Liver (tissue), 9 donors: ENCODE results near the gene B9D2. TPM values are rescaled to one million over a fixed set of nuclear protein-coding genes. Genes with fewer than 3 reads are reported as not detected.

ENCODE experiments used
- DNase-seq: peaks from one replicate; pipeline ENCODE4 v3.0.0-alpha.2; 2017; ENCODE audit warnings: low spot score
- H3K27ac ChIP-seq, 2 donors: one replicate each; pipeline ENCODE4 v1.7.0; 2013; ENCODE audit warnings: inconsistent platforms in 2 of 2, low read length in 2 of 2, control low read depth in 1 of 2, low read depth in 1 of 2, mild to moderate bottlenecking in 1 of 2
- H3K27me3 ChIP-seq, 4 donors: one replicate each; pipeline versions ENCODE4 v1.6.1 to v1.7.0; 2013; ENCODE audit warnings: low read length in 3 of 4, inconsistent platforms in 1 of 4, mild to moderate bottlenecking in 1 of 4, moderate library complexity in 1 of 4; ENCODE audit not compliant: control insufficient read depth in 4 of 4, insufficient read depth in 4 of 4
- H3K36me3 ChIP-seq, 4 donors: one replicate each; pipeline versions ENCODE4 v1.6.1 to v1.7.0; 2013; ENCODE audit warnings: low read length in 3 of 4, mild to moderate bottlenecking in 3 of 4, low read depth in 1 of 4, moderate library complexity in 1 of 4; ENCODE audit not compliant: control insufficient read depth in 4 of 4, insufficient read depth in 3 of 4
- H3K4me1 ChIP-seq, 4 donors: one replicate each; pipeline versions ENCODE4 v1.6.1 to v1.7.0; 2013; ENCODE audit warnings: low read length in 3 of 4, mild to moderate bottlenecking in 3 of 4, moderate library complexity in 1 of 4; ENCODE audit not compliant: control insufficient read depth in 4 of 4, insufficient read depth in 4 of 4
- H3K4me3 ChIP-seq, 3 donors: one replicate each; pipeline versions ENCODE4 v1.6.1 to v1.7.0; 2013; ENCODE audit warnings: low read length in 3 of 3, control low read depth in 1 of 3, low read depth in 1 of 3, mild to moderate bottlenecking in 1 of 3
- H3K9ac ChIP-seq, 2 donors: one replicate each; pipeline ENCODE4 v1.7.0; 2013; ENCODE audit warnings: low read length in 2 of 2, mild to moderate bottlenecking in 2 of 2, moderate library complexity in 2 of 2, control low read depth in 1 of 2, low read depth in 1 of 2
- H3K9me3 ChIP-seq, 4 donors: one replicate each; pipeline versions ENCODE4 v1.6.1 to v1.7.0; 2013; ENCODE audit warnings: low read length in 3 of 4; ENCODE audit not compliant: control insufficient read depth in 4 of 4
- EGR1 ChIP-seq, 2 donors: IDR thresholded peaks; 2 replicates each; pipeline ENCODE4 v1.6.1; 2016 to 2018; ENCODE audit warnings: antibody characterized with exemption in 2 of 2, low read depth in 2 of 2
- FOXA1 ChIP-seq: IDR thresholded peaks from 2 replicates; pipeline ENCODE4 v1.6.1; 2016; ENCODE audit warnings: antibody characterized with exemption
- FOXA2 ChIP-seq: IDR thresholded peaks from 2 replicates; pipeline ENCODE4 v1.6.1; 2016; ENCODE audit warnings: antibody characterized with exemption
- GABPA ChIP-seq, 2 donors: IDR thresholded peaks in 1 of 2; conservative IDR thresholded peaks in 1 of 2; 2 replicates each; pipeline ENCODE4 v1.6.1; 2016; ENCODE audit warnings: antibody characterized with exemption in 2 of 2, mild to moderate bottlenecking in 1 of 2, moderate library complexity in 1 of 2
- HNF4A ChIP-seq, 2 donors: conservative IDR thresholded peaks; 2 replicates each; pipeline ENCODE4 v1.6.1; 2016; ENCODE audit warnings: antibody characterized with exemption in 2 of 2, mild to moderate bottlenecking in 2 of 2
- HNF4G ChIP-seq: IDR thresholded peaks from 2 replicates; pipeline ENCODE4 v1.6.1; 2016; ENCODE audit warnings: antibody characterized with exemption
- JUND ChIP-seq, 2 donors: IDR thresholded peaks; 2 replicates each; pipeline ENCODE4 v1.6.1; 2016; ENCODE audit warnings: antibody characterized with exemption in 2 of 2
- NR2F2 ChIP-seq: IDR thresholded peaks from 2 replicates; pipeline ENCODE4 v1.6.1; 2016; ENCODE audit warnings: antibody characterized with exemption
- RAD21 ChIP-seq, 2 donors: IDR thresholded peaks; 2 replicates each; pipeline ENCODE4 v1.6.1; 2016; ENCODE audit warnings: antibody characterized with exemption in 2 of 2, mild to moderate bottlenecking in 2 of 2
- RXRA ChIP-seq, 2 donors: IDR thresholded peaks; 2 replicates each; pipeline ENCODE4 v1.6.1; 2017 to 2018; ENCODE audit warnings: antibody characterized with exemption in 2 of 2, mild to moderate bottlenecking in 1 of 2
- SP1 ChIP-seq: IDR thresholded peaks from 2 replicates; pipeline ENCODE4 v1.6.1; 2018; ENCODE audit warnings: antibody characterized with exemption, mild to moderate bottlenecking
- TAF1 ChIP-seq: conservative IDR thresholded peaks from 2 replicates; pipeline ENCODE4 v1.6.1; 2016; ENCODE audit warnings: antibody characterized with exemption, mild to moderate bottlenecking
- YY1 ChIP-seq: IDR thresholded peaks from 2 replicates; pipeline ENCODE4 v1.6.1; 2016; ENCODE audit warnings: antibody characterized with exemption, mild to moderate bottlenecking
- whole genome bisulfite sequencing: extraction: QIAGEN DNeasy Blood & Tissue Kit; methylation state at CpG from one replicate; pipeline ENCODE4 v1.1.7; 2013; 5-methylcytosine and 5-hydroxymethylcytosine counted together
- polyA plus RNA-seq, 2 donors: library from polyadenylated mRNA; stranded (reverse) in 1 of 2; unstranded in 1 of 2; fragments of 200-250 nt in 1 of 2; fragments of >200 nt in 1 of 2; fragmentation: Nextera tagmentation in 1 of 2; extraction: Ambion mirVana in 1 of 2; gene quantifications; one replicate each; pipeline versions ENCODE4 v1.2.1 to v1.2.3, GENCODE V29; 2013 to 2015
- total RNA-seq, 2 donors: library from RNA; depleted of rRNA; stranded (reverse); fragments of >200 nt; gene quantifications; one replicate each; pipeline ENCODE4 v1.2.3, GENCODE V29; 2014
- TF ChIP-seq, protein P1 (sequence below): fragments of 150-350 bp; IDR thresholded peaks from 2 replicates; pipeline ENCODE4 v1.5.1; 2017; ENCODE audit warnings: improper control_type of control experiment, low read depth, low read length; ENCODE audit not compliant: missing input control
- TF ChIP-seq, protein P2 (sequence below): IDR thresholded peaks from 2 replicates; pipeline ENCODE4 v1.6.1; 2016; ENCODE audit warnings: antibody characterized with exemption
- TF ChIP-seq, protein P3 (sequence below): IDR thresholded peaks from 2 replicates; pipeline ENCODE4 v1.6.1; 2016; ENCODE audit warnings: antibody characterized with exemption
- TF ChIP-seq, protein P4 (sequence below): IDR thresholded peaks from 2 replicates; pipeline ENCODE4 v1.6.1; 2016; ENCODE audit warnings: antibody characterized with exemption, mild to moderate bottlenecking
- donor health status: healthy.
- donor health status: healthy.
- donor health status: healthy.
- donor health status: healthy.
- donor health status: healthy.

B9D2 gene
- total and polyA plus RNA-seq, 4 donors, result 2.4 to 3.7 (median 3.0) TPM

DNA sequence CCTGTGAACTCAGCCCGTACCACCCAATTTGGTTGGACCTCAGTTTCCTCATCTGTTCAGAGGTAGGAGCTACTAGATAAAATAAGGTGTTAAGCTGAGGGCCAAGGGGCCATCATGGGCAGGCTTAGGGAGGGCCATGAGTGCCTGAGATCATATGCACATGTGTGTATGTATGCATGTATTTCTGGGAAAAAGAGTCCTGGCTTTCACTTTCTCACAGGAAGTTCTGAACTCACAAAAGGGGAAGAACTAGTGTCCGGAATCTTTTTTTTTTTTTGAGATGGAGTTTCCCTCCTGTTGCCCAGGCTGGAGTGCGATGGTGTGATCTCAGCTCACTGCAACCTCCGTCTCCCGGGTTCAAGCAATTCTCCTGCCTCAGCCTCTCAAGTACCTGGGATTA, 29.2 kb downstream of the B9D2 start:
- no peaks in the 10 kb centered on the region for H3K9me3 ChIP-seq
- DNase-seq, result no peak
- peak overlapping the region; percentile 9 to 23 for H3K27ac ChIP-seq
- no peaks in the 10 kb centered on the region for H3K27me3 ChIP-seq
- no peak overlapping the region for H3K9ac ChIP-seq
- H3K36me3 ChIP-seq, result peaks cover 0 to 4% (median 1%) of the 10 kb centered on the region in 4 donors
- no peak overlapping the region for H3K4me3 ChIP-seq
- peaks cover 0 to 4% (median 0%) of the 10 kb centered on the region in 4 donors for H3K4me1 ChIP-seq
- TF ChIP-seq SP1 (no peak), YY1 (no peak), FOXA2 (no peak), HNF4G (no peak), GABPA (IDR thresholded peaks at IDR 0.05 in 1 of 2, conservative IDR thresholded peaks at IDR 0.05 in 1 of 2) (no peak), TAF1 (no peak), NR2F2 (no peak), FOXA1 (no peak), RAD21 (IDR thresholded peaks at IDR 0.05) (no peak)
- TF ChIP-seq, protein P1, sequence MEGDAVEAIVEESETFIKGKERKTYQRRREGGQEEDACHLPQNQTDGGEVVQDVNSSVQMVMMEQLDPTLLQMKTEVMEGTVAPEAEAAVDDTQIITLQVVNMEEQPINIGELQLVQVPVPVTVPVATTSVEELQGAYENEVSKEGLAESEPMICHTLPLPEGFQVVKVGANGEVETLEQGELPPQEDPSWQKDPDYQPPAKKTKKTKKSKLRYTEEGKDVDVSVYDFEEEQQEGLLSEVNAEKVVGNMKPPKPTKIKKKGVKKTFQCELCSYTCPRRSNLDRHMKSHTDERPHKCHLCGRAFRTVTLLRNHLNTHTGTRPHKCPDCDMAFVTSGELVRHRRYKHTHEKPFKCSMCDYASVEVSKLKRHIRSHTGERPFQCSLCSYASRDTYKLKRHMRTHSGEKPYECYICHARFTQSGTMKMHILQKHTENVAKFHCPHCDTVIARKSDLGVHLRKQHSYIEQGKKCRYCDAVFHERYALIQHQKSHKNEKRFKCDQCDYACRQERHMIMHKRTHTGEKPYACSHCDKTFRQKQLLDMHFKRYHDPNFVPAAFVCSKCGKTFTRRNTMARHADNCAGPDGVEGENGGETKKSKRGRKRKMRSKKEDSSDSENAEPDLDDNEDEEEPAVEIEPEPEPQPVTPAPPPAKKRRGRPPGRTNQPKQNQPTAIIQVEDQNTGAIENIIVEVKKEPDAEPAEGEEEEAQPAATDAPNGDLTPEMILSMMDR, result no peak
- TF ChIP-seq, protein P2, sequence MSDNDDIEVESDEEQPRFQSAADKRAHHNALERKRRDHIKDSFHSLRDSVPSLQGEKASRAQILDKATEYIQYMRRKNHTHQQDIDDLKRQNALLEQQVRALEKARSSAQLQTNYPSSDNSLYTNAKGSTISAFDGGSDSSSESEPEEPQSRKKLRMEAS, result no peak
- TF ChIP-seq, protein P3, sequence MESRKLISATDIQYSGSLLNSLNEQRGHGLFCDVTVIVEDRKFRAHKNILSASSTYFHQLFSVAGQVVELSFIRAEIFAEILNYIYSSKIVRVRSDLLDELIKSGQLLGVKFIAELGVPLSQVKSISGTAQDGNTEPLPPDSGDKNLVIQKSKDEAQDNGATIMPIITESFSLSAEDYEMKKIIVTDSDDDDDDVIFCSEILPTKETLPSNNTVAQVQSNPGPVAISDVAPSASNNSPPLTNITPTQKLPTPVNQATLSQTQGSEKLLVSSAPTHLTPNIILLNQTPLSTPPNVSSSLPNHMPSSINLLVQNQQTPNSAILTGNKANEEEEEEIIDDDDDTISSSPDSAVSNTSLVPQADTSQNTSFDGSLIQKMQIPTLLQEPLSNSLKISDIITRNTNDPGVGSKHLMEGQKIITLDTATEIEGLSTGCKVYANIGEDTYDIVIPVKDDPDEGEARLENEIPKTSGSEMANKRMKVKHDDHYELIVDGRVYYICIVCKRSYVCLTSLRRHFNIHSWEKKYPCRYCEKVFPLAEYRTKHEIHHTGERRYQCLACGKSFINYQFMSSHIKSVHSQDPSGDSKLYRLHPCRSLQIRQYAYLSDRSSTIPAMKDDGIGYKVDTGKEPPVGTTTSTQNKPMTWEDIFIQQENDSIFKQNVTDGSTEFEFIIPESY, result no peak
- 67% methylated on average over 5 of the region's 5 CpGs for whole genome bisulfite sequencing

DNA sequence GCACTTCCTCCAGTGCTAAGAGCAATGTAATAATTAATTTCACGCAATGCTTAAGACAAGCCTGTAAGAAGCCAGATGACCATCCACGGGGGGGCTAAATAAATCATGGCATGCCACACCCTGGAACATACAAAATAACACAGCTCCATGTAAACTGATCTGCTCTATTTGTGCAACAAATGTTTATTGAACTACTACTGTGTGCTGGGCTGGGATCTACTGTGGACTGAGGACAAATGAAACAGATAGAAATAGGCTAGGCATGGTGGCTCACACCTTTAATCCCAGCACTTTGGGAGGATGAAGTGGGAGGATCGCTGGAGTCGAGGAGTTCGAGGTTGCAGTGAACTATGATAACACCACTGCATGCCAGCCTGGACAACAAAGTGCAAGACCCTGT, 31.5 kb downstream of the B9D2 start:
- TF ChIP-seq YY1 (no peak), RAD21 (IDR thresholded peaks at IDR 0.05) (no peak), RXRA (IDR thresholded peaks at IDR 0.05) (no peak), FOXA2 (no peak), HNF4A (conservative IDR thresholded peaks at IDR 0.05) (no peak), SP1 (no peak), HNF4G (no peak), FOXA1 (no peak), JUND (IDR thresholded peaks at IDR 0.05) (no peak), EGR1 (IDR thresholded peaks at IDR 0.05; ENCODE audit: low read depth in 2 of 2) (no peak), GABPA (IDR thresholded peaks at IDR 0.05 in 1 of 2, conservative IDR thresholded peaks at IDR 0.05 in 1 of 2) (no peak), NR2F2 (no peak), TAF1 (no peak)
- TF ChIP-seq, protein P2, result no peak
- TF ChIP-seq, protein P4, sequence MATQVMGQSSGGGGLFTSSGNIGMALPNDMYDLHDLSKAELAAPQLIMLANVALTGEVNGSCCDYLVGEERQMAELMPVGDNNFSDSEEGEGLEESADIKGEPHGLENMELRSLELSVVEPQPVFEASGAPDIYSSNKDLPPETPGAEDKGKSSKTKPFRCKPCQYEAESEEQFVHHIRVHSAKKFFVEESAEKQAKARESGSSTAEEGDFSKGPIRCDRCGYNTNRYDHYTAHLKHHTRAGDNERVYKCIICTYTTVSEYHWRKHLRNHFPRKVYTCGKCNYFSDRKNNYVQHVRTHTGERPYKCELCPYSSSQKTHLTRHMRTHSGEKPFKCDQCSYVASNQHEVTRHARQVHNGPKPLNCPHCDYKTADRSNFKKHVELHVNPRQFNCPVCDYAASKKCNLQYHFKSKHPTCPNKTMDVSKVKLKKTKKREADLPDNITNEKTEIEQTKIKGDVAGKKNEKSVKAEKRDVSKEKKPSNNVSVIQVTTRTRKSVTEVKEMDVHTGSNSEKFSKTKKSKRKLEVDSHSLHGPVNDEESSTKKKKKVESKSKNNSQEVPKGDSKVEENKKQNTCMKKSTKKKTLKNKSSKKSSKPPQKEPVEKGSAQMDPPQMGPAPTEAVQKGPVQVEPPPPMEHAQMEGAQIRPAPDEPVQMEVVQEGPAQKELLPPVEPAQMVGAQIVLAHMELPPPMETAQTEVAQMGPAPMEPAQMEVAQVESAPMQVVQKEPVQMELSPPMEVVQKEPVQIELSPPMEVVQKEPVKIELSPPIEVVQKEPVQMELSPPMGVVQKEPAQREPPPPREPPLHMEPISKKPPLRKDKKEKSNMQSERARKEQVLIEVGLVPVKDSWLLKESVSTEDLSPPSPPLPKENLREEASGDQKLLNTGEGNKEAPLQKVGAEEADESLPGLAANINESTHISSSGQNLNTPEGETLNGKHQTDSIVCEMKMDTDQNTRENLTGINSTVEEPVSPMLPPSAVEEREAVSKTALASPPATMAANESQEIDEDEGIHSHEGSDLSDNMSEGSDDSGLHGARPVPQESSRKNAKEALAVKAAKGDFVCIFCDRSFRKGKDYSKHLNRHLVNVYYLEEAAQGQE, result no peak
- Histone ChIP-seq H3K4me3 (no peak overlapping the region), H3K4me1 (peaks cover 2 to 16% (median 5%) of the 10 kb centered on the region in 4 donors), H3K27ac (no peak overlapping the region), H3K9me3 (no peaks in the 10 kb centered on the region), H3K9ac (no peak overlapping the region), H3K36me3 (peaks cover 0 to 4% (median 1%) of the 10 kb centered on the region in 4 donors), H3K27me3 (no peaks in the 10 kb centered on the region)
- no peak for DNase-seq
- WGBS, result 86% methylated on average over 5 of the region's 5 CpGs
